HepG2 (cell line): ENCODE data around the gene TDRD3. TPM values are rescaled to one million over a fixed set of nuclear protein-coding genes. Genes with fewer than 3 reads are reported as not detected.
A peak's percentile ranks its signal among the peaks of the same experiment; 100 is the strongest.

Source experiments
- ATRX ChIP-seq: sonication (generic); formaldehyde crosslinking; IDR thresholded peaks from 2 replicates; pipeline ENCODE4 v1.4.0; 2020; ENCODE audit warnings: missing genetic modification reagents, borderline replicate concordance
- CENPX ChIP-seq: sonication (generic); formaldehyde crosslinking; IDR thresholded peaks from 2 replicates; pipeline ENCODE4 v1.9.0; 2021; ENCODE audit warnings: mild to moderate bottlenecking, missing genetic modification reagents, moderate library complexity
- CHCHD3 ChIP-seq: sonication (generic); formaldehyde crosslinking; IDR thresholded peaks from 2 replicates; pipeline ENCODE4 v1.8.0; 2022; ENCODE audit warnings: mild to moderate bottlenecking, missing genetic modification reagents, moderate library complexity
- FLYWCH1 ChIP-seq: sonication (generic); formaldehyde crosslinking; IDR thresholded peaks from 2 replicates; pipeline ENCODE4 v1.8.1; 2023; ENCODE audit warnings: mild to moderate bottlenecking, missing genetic modification reagents
- HDAC1 ChIP-seq: sonication (generic); formaldehyde crosslinking; IDR thresholded peaks from 2 replicates; pipeline ENCODE4 v1.5.1; 2020; ENCODE audit warnings: mild to moderate bottlenecking, missing genetic modification reagents
- HNF4G ChIP-seq, 2 experiments: sonication (generic) in 1 of 2; formaldehyde crosslinking in 1 of 2; IDR thresholded peaks; 2 replicates each; pipeline versions ENCODE4 v1.4.0 to v1.6.1; 2011 to 2020; ENCODE audit warnings: borderline replicate concordance in 2 of 2, low read depth in 2 of 2, mild to moderate bottlenecking in 2 of 2, low read length in 1 of 2, missing genetic modification reagents in 1 of 2, moderate library complexity in 1 of 2
- ISL2 ChIP-seq: sonication (generic); formaldehyde crosslinking; IDR thresholded peaks from 2 replicates; pipeline ENCODE4 v1.5.0; 2020; ENCODE audit warnings: missing genetic modification reagents
- KMT2A ChIP-seq: sonication (generic); formaldehyde crosslinking; IDR thresholded peaks from 2 replicates; pipeline ENCODE4 v1.4.0; 2020; ENCODE audit warnings: missing genetic modification reagents
- POLR2A ChIP-seq, 2 experiments: IDR thresholded peaks; 2 replicates each; pipeline ENCODE4 v1.6.1; 2011; ENCODE audit warnings: low read depth in 2 of 2, low read length in 2 of 2, mild to moderate bottlenecking in 1 of 2, moderate library complexity in 1 of 2; ENCODE audit not compliant: insufficient read depth in 1 of 2
- TAF1 ChIP-seq: sonication (generic); formaldehyde crosslinking; IDR thresholded peaks from 2 replicates; pipeline ENCODE4 v1.4.0; 2020; ENCODE audit warnings: missing genetic modification reagents
- ZBTB21 ChIP-seq: sonication (generic); formaldehyde crosslinking; IDR thresholded peaks from 2 replicates; pipeline ENCODE4 v1.4.0; 2020; ENCODE audit warnings: missing genetic modification reagents
- ZFY ChIP-seq: sonication (generic); formaldehyde crosslinking; IDR thresholded peaks from 2 replicates; pipeline ENCODE4 v1.4.0; 2020; ENCODE audit warnings: missing genetic modification reagents
- ZNF441 ChIP-seq: sonication (generic); formaldehyde crosslinking; IDR thresholded peaks from 2 replicates; pipeline ENCODE4 v1.7.0; 2021; ENCODE audit warnings: missing genetic modification reagents, borderline replicate concordance
- ZNF670 ChIP-seq: sonication (generic); formaldehyde crosslinking; IDR thresholded peaks from 2 replicates; pipeline ENCODE4 v1.8.0; 2022; ENCODE audit warnings: mild to moderate bottlenecking, missing genetic modification reagents, borderline replicate concordance
- ZSCAN21 ChIP-seq: sonication (generic); formaldehyde crosslinking; IDR thresholded peaks from 2 replicates; pipeline ENCODE4 v1.8.0; 2022; ENCODE audit warnings: mild to moderate bottlenecking, missing genetic modification reagents, moderate library complexity, borderline replicate concordance
- polyA plus RNA-seq, 8 experiments: library from polyadenylated mRNA; depleted of rRNA in 3 of 8; stranded (reverse) in 7 of 8; unstranded in 1 of 8; fragments of >200 nt; fragmentation: Illumina TruSeq in 4 of 8; extraction: Trizol in 4 of 8; gene quantifications; 2 replicates each; pipeline versions ENCODE4 v1.2.1 to v1.2.3, GENCODE V29; 2011 to 2016; ENCODE audit warnings: low read depth in 4 of 8, missing spikeins in 1 of 8, mixed read lengths in 1 of 8; ENCODE audit not compliant: insufficient read depth in 1 of 8
- total RNA-seq, 5 experiments: library from RNA; depleted of rRNA; stranded (reverse); fragments of >200 nt; fragmentation: Illumina TruSeq; extraction: Trizol; gene quantifications; 2 replicates each; pipeline ENCODE4 v1.2.3, GENCODE V29; 2016; ENCODE audit warnings: low read depth in 1 of 5
- TF ChIP-seq, protein P1 (sequence below): sonication (generic); formaldehyde crosslinking; IDR thresholded peaks from 2 replicates; pipeline ENCODE4 v1.4.0; 2020; ENCODE audit warnings: missing genetic modification reagents, low read depth, mild to moderate bottlenecking, borderline replicate concordance
- TF ChIP-seq, protein P2 (sequence below): sonication (generic); formaldehyde crosslinking; IDR thresholded peaks from 2 replicates; pipeline ENCODE4 v1.5.0; 2020; ENCODE audit warnings: missing genetic modification reagents, mild to moderate bottlenecking, borderline replicate concordance
- TF ChIP-seq, protein P3 (sequence below): IDR thresholded peaks from 2 replicates; pipeline ENCODE4 v1.6.1; 2018; ENCODE audit warnings: missing genetic modification reagents
- TF ChIP-seq, protein P4 (sequence below): IDR thresholded peaks from 2 replicates; pipeline ENCODE4 v1.6.1; 2016; ENCODE audit warnings: missing genetic modification reagents, missing compliant biosample characterization
- TF ChIP-seq, protein P5 (sequence below): sonication (generic); formaldehyde crosslinking; IDR thresholded peaks from 2 replicates; pipeline ENCODE4 v1.4.0; 2020; ENCODE audit warnings: missing genetic modification reagents
- TF ChIP-seq, protein P6 (sequence below): sonication (generic); formaldehyde crosslinking; IDR thresholded peaks from 2 replicates; pipeline ENCODE4 v1.4.0; 2020; ENCODE audit warnings: missing genetic modification reagents
- TF ChIP-seq, protein P7 (sequence below): sonication (generic); formaldehyde crosslinking; IDR thresholded peaks from 2 replicates; pipeline ENCODE4 v1.4.0; 2020; ENCODE audit warnings: missing genetic modification reagents

The TDRD3 gene
- total and polyA plus RNA-seq, 2 of the 13 experiments (the other 11 are each of a cell fraction or from before 2014, with no cell fraction given) = 4.7 to 11.8 TPM

DNA sequence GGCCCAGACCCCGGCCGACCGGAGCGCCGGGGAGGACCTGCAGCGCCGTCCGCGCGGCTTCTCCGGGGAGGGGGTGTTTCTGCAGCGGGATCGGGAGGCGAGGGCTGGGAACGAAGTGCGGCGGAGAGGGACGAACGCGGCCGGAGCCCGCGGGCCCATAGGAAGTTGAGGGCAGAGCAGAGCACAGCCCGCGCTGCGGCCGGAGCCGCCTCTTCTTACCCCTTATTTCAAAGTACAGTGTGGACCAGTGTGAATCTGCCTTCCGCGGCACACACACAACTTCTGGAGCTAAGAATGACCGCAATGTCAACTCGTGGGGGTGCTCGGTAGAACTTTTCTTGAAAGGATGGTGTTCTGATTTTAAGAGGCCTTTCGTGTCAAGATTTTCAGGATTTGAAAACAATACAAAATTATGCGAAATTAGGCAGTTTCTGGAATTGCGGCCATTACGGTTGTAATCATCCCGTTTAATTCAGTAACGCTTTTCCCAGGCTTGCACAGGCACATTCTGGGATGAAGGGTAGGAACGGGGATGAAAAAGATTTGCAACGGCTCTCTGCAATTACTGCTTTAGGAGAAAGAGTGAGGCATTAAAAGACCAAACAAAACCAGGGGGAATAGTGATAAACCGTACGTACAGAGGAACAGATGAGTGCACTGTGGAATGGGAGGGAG, 821 bp downstream of the TDRD3 start (continued):
- TF ChIP-seq HNF4G (IDR thresholded peaks at IDR 0.05; ENCODE audit: borderline replicate concordance, low read depth, low read length) = no peak
- TF ChIP-seq HNF4G (CRISPR knock-in tag; IDR thresholded peaks at IDR 0.05; ENCODE audit: borderline replicate concordance, low read depth) = no peak
- TF ChIP-seq ZSCAN21 (CRISPR knock-in tag) = peak; percentile 28; the same call in 1 of the 2 replicates
- TF ChIP-seq KMT2A (CRISPR knock-in tag) = peak; percentile 61
- TF ChIP-seq ZNF670 (CRISPR knock-in tag) = 0 out of 2 replicates have a peak, but pooled peaks have one; percentile 18
- no peak for TF ChIP-seq ATRX (CRISPR knock-in tag)
- TF ChIP-seq, protein P1, sequence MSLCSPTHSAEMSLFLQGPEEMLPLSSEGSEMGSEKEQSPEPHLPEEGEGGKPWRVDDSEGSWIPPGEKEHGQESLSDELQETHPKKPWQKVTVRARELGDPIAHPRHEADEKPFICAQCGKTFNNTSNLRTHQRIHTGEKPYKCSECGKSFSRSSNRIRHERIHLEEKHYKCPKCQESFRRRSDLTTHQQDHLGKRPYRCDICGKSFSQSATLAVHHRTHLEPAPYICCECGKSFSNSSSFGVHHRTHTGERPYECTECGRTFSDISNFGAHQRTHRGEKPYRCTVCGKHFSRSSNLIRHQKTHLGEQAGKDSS (CRISPR knock-in tag) = no peak
- no peak for TF ChIP-seq FLYWCH1 (CRISPR knock-in tag)
- TF ChIP-seq, protein P2, sequence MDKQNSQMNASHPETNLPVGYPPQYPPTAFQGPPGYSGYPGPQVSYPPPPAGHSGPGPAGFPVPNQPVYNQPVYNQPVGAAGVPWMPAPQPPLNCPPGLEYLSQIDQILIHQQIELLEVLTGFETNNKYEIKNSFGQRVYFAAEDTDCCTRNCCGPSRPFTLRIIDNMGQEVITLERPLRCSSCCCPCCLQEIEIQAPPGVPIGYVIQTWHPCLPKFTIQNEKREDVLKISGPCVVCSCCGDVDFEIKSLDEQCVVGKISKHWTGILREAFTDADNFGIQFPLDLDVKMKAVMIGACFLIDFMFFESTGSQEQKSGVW (CRISPR knock-in tag) = no peak
- no peak for TF ChIP-seq ZNF441
- no peak for TF ChIP-seq ZBTB21
- TF ChIP-seq, protein P3, sequence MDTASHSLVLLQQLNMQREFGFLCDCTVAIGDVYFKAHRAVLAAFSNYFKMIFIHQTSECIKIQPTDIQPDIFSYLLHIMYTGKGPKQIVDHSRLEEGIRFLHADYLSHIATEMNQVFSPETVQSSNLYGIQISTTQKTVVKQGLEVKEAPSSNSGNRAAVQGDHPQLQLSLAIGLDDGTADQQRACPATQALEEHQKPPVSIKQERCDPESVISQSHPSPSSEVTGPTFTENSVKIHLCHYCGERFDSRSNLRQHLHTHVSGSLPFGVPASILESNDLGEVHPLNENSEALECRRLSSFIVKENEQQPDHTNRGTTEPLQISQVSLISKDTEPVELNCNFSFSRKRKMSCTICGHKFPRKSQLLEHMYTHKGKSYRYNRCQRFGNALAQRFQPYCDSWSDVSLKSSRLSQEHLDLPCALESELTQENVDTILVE = 0 out of 2 replicates have a peak, but pooled peaks have one; percentile 21
- peak; percentile 29; the same call in 1 of the 2 replicates for TF ChIP-seq HDAC1
- no peak for TF ChIP-seq CENPX (CRISPR knock-in tag)
- TF ChIP-seq, protein P4, sequence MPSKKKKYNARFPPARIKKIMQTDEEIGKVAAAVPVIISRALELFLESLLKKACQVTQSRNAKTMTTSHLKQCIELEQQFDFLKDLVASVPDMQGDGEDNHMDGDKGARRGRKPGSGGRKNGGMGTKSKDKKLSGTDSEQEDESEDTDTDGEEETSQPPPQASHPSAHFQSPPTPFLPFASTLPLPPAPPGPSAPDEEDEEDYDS (CRISPR knock-in tag) = no peak
- TF ChIP-seq POLR2A (IDR thresholded peaks at IDR 0.05; ENCODE audit: insufficient read depth in 1 of 2, low read depth in 2 of 2, low read length in 2 of 2) = peak; percentile 49 to 54; a peak in 3 of 4 replicates
- TF ChIP-seq ISL2 (CRISPR knock-in tag) = 0 out of 2 replicates have a peak, but pooled peaks have one; percentile 22
- peak; percentile 66 for TF ChIP-seq ZFY (CRISPR knock-in tag)
- TF ChIP-seq, protein P5, sequence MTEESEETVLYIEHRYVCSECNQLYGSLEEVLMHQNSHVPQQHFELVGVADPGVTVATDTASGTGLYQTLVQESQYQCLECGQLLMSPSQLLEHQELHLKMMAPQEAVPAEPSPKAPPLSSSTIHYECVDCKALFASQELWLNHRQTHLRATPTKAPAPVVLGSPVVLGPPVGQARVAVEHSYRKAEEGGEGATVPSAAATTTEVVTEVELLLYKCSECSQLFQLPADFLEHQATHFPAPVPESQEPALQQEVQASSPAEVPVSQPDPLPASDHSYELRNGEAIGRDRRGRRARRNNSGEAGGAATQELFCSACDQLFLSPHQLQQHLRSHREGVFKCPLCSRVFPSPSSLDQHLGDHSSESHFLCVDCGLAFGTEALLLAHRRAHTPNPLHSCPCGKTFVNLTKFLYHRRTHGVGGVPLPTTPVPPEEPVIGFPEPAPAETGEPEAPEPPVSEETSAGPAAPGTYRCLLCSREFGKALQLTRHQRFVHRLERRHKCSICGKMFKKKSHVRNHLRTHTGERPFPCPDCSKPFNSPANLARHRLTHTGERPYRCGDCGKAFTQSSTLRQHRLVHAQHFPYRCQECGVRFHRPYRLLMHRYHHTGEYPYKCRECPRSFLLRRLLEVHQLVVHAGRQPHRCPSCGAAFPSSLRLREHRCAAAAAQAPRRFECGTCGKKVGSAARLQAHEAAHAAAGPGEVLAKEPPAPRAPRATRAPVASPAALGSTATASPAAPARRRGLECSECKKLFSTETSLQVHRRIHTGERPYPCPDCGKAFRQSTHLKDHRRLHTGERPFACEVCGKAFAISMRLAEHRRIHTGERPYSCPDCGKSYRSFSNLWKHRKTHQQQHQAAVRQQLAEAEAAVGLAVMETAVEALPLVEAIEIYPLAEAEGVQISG = peak; percentile 34; the same call in 1 of the 2 replicates
- TF ChIP-seq, protein P6, sequence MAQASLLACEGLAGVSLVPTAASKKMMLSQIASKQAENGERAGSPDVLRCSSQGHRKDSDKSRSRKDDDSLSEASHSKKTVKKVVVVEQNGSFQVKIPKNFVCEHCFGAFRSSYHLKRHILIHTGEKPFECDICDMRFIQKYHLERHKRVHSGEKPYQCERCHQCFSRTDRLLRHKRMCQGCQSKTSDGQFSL (CRISPR knock-in tag) = peak; percentile 60; the same call in 1 of the 2 replicates
- TF ChIP-seq CHCHD3 (CRISPR knock-in tag) = no peak
- TF ChIP-seq TAF1 (CRISPR knock-in tag) = peak; percentile 57
- TF ChIP-seq, protein P7, sequence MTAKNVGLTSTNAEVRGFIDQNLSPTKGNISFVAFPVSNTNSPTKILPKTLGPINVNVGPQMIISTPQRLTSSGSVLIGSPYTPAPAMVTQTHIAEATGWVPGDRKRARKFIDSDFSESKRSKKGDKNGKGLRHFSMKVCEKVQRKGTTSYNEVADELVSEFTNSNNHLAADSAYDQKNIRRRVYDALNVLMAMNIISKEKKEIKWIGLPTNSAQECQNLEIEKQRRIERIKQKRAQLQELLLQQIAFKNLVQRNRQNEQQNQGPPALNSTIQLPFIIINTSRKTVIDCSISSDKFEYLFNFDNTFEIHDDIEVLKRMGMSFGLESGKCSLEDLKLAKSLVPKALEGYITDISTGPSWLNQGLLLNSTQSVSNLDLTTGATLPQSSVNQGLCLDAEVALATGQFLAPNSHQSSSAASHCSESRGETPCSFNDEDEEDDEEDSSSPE (CRISPR knock-in tag) = 0 out of 2 replicates have a peak, but pooled peaks have one; percentile 38
